GM21360 (cell line): Measurements from ENCODE around the gene LEMD3.

Source experiments
- ATAC-seq: cut with Tn5 transposase; IDR thresholded peaks from one replicate; pipeline ENCODE4 v1.9.1; 2021; ENCODE audit warnings: mild to moderate bottlenecking, moderate library complexity; ENCODE audit not compliant: unreplicated experiment

LEMD3 gene

GRCh38 chr12:65204886-65205525 lies 35.6 kb downstream of the LEMD3 start:
- no peak for ATAC-seq

GRCh38 chr12:65205886-65206285 lies 36.5 kb downstream of the LEMD3 start:
- no peak for ATAC-seq

- no peak for ATAC-seq
These were observed 38.7 kb downstream of the LEMD3 start for GRCh38 chr12:65208125-65208524.

- ATAC-seq: no peak
These were observed 39.7 kb downstream of the LEMD3 start for GRCh38 chr12:65208964-65209654.

- peak; percentile 70 for ATAC-seq
These were observed 40.3 kb downstream of the LEMD3 start for GRCh38 chr12:65209655-65210043.

- no peak for ATAC-seq
These were observed 47.7 kb downstream of the LEMD3 start for GRCh38 chr12:65217086-65217485.

- ATAC-seq: no peak
These were observed 51.4 kb downstream of the LEMD3 start for GRCh38 chr12:65220761-65221160.

- no peak for ATAC-seq
These were observed 60.1 kb downstream of the LEMD3 start for GRCh38 chr12:65229441-65229840.

GRCh38 chr12:65232476-65233077 lies 63.2 kb downstream of the LEMD3 start:
- ATAC-seq: no peak

- no peak for ATAC-seq
These were observed 67.8 kb downstream of the LEMD3 start for GRCh38 chr12:65237153-65237552.

- ATAC-seq: no peak
These were observed 69.2 kb downstream of the LEMD3 start for GRCh38 chr12:65238609-65239008.

- no peak for ATAC-seq
These were observed 79.6 kb downstream of the LEMD3 start for GRCh38 chr12:65248656-65249633.

GRCh38 chr12:65252515-65252914 lies 83.1 kb downstream of the LEMD3 start:
- no peak for ATAC-seq

- ATAC-seq: no peak
These were observed 88.6 kb downstream of the LEMD3 start for GRCh38 chr12:65257986-65258385.

- ATAC-seq: no peak
These were observed 90.1 kb downstream of the LEMD3 start for GRCh38 chr12:65259501-65259900.

- no peak for ATAC-seq
These were observed 94.4 kb downstream of the LEMD3 start for GRCh38 chr12:65263777-65264176.

- ATAC-seq: no peak
These were observed 97.0 kb downstream of the LEMD3 start for GRCh38 chr12:65266408-65266807.

GRCh38 chr12:65269603-65270002 lies 100.2 kb downstream of the LEMD3 start:
- ATAC-seq: no peak

- ATAC-seq: no peak
These were observed 105.4 kb downstream of the LEMD3 start for GRCh38 chr12:65274602-65275272.

GRCh38 chr12:65275627-65276026 lies 106.2 kb downstream of the LEMD3 start:
- ATAC-seq: no peak
